Measurements from ENCODE around the gene HOXA7. TPM values are rescaled to one million over a fixed set of nuclear protein-coding genes. Genes with fewer than 3 reads are reported as not detected.

HOXA7 gene
- polyA plus RNA-seq, 1 donor = 2.3 TPM

DNA sequence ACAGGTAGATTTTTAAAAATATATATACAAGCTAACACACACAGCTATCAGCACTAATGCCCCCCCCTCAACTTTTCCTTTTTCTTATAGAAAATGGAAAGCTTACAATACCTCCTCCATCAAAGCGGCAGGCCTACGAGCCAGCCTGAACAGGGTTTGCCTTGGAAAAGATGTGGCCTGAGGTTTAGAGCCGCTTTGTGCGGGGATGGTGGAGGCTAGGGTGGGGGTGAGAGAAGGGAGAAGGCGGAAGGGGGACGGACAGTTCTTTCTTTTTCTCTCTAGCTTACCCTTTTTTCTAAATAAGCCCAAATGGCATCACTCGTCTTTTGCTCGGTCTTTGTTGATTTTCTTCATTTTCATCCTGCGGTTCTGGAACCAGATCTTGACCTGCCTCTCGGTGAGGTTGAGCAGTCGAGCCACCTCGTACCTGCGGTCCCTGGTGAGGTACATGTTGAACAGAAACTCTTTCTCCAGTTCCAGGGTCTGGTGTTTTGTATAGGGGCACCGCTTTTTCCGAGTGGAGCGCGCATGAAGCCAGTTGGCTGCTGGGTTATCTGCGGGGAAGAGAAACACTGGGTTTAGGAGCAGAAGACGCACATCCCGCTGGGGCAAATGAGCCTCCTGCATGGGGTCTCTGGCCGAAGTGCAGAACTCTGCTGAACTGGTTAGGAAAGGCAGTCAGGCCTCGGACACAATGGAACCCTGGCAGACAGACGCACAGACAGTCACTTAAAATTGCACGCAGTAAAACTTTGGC is 7.0 kb upstream of the HOXA7 start:
- DNase-seq = no peak
- Histone ChIP-seq H3K9me3 (ENCODE audit: control insufficient read depth, low read depth, low read length) (peaks cover 40% of the 10 kb centered on the region), H3K36me3 (ENCODE audit: control insufficient read depth, insufficient read depth, low read length) (no peaks in the 10 kb centered on the region), H3K27ac (ENCODE audit: low read length) (no peak overlapping the region), H3K4me1 (ENCODE audit: control insufficient read depth, insufficient read depth, low read length) (peaks cover 9% of the 10 kb centered on the region), H3K4me3 (ENCODE audit: low read length) (peak overlapping the region; percentile 43), H3K27me3 (ENCODE audit: control insufficient read depth, insufficient read depth, low read length) (peaks cover 96% of the 10 kb centered on the region)
- 0% methylated on average over 1 of the region's 24 CpGs for WGBS (ENCODE audit: insufficient coverage, low lambda C conversion rate)

DNA sequence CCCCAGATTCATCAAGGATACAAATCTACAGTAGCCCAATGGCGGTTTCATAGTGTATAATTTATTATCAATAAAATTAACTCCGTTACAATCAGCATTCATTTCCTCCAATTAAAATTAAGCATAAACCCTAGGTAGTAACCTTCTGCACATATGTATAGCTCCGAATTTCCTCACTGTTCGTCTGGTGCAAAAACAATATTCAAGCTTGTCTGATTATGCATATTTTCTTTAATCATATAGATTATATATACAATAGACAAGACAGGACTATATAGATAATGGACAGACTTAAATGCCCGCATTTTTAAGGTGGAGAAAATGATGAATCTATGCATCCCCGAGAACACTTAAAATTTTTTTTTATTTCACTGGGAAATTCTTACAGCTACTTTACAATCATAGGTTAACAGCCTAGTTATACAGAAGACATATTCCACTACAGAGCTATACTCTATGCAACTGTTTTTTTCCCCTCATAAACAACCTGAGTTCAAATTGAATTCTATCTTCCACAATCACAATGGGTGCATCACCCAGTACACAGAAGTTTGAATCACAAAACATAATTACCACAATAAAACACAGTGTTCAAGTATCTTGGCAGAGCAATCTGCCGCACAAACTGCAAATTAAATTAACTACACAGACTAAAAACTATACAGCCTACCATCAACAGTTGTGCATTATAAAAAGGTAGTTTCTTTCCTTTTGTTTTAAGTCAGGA is 6.2 kb upstream of the HOXA7 start:
- DNase-seq = no peak
- 68% methylated on average over 4 of the region's 7 CpGs for WGBS (ENCODE audit: insufficient coverage, low lambda C conversion rate)
- no peak overlapping the region for H3K27ac ChIP-seq (ENCODE audit: low read length)
- H3K27me3 ChIP-seq (ENCODE audit: control insufficient read depth, insufficient read depth, low read length) = peaks cover 96% of the 10 kb centered on the region
- H3K4me1 ChIP-seq (ENCODE audit: control insufficient read depth, insufficient read depth, low read length) = peaks cover 9% of the 10 kb centered on the region
- peak overlapping the region; percentile 43 for H3K4me3 ChIP-seq (ENCODE audit: low read length)
- H3K9me3 ChIP-seq (ENCODE audit: control insufficient read depth, low read depth, low read length) = peaks cover 37% of the 10 kb centered on the region
- no peaks in the 10 kb centered on the region for H3K36me3 ChIP-seq (ENCODE audit: control insufficient read depth, insufficient read depth, low read length)

DNA sequence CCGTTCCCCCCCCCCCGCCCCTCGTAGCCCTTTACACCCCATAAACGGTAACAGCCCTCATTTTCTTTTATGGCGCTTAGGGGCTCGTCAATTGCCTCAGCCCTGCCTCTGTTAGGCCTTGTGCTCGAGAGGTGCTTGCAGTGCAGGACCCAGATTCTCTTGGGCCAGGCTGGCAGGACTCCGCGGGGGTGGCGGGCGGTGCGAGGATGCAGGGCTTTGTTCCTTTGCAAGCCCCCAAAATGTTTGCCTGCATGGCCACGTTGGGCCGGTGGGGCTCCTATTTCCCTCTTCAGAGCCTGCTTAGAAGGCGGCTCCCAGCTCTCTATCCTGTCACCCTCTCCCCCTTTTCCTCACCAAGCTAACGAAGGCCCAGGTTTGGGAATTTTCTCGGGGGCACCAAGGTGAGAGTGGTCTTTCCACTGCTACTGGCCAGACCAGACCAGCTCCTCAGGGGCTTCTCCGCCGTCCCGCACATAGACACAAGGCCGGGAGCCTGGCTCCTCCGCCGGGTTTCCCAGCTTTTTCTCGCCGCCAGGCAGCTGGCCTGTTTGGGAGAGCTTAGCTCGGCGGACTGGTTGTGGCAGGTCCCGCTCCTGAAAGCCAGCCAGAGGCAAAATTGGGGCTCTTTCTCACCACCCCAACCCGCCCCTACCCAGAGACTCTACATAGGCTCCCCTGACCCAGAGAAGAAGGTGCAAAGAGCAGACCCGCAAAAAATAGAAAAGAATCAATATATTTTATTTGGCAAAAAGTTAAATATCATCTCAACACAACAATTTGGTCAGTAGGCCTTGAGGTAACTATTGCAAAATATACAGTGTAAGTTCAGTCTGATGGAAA is 5.5 kb upstream of the HOXA7 start:
- DNase-seq = no peak
- Histone ChIP-seq H3K27ac (ENCODE audit: low read length) (peak overlapping the region; percentile 8), H3K27me3 (ENCODE audit: control insufficient read depth, insufficient read depth, low read length) (peaks cover 96% of the 10 kb centered on the region), H3K36me3 (ENCODE audit: control insufficient read depth, insufficient read depth, low read length) (no peaks in the 10 kb centered on the region), H3K4me1 (ENCODE audit: control insufficient read depth, insufficient read depth, low read length) (peaks cover 9% of the 10 kb centered on the region), H3K9me3 (ENCODE audit: control insufficient read depth, low read depth, low read length) (peaks cover 34% of the 10 kb centered on the region), H3K4me3 (ENCODE audit: low read length) (no peak overlapping the region)
- WGBS (ENCODE audit: insufficient coverage, low lambda C conversion rate) = 60% methylated on average over 1 of the region's 30 CpGs

DNA sequence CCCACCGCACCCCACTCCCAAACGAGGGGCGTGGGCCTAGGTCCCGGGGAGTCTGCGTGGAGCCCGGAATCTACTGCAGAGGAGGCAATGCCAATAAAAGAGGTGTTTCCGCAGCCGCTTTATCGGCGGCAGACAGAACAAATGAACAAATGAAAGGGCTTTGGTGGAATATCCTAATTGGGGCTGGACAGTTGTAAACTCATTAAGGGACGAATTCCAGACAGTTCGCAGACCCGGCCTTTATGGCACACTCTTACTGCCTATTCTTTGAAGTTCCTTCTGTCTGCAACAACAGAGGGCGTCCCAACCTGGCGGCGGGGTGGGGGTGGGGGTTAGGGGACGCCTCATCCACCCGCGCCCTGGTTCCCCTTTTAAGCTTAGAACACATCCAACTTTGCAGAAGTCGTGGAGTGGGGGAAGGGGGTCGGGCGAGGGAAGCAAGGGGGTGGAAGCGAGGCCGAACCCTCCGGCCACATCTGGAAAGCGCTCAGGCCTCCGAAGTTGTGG is 4.8 kb upstream of the HOXA7 start:
- Histone ChIP-seq H3K36me3 (ENCODE audit: control insufficient read depth, insufficient read depth, low read length) (no peaks in the 10 kb centered on the region), H3K4me3 (ENCODE audit: low read length) (peak overlapping the region; percentile 59), H3K9me3 (ENCODE audit: control insufficient read depth, low read depth, low read length) (peaks cover 28% of the 10 kb centered on the region), H3K27ac (ENCODE audit: low read length) (no peak overlapping the region), H3K27me3 (ENCODE audit: control insufficient read depth, insufficient read depth, low read length) (peaks cover 94% of the 10 kb centered on the region), H3K4me1 (ENCODE audit: control insufficient read depth, insufficient read depth, low read length) (peaks cover 10% of the 10 kb centered on the region)
- 0% methylated on average over 1 of the region's 27 CpGs for WGBS (ENCODE audit: insufficient coverage, low lambda C conversion rate)
- no peak for DNase-seq

DNA sequence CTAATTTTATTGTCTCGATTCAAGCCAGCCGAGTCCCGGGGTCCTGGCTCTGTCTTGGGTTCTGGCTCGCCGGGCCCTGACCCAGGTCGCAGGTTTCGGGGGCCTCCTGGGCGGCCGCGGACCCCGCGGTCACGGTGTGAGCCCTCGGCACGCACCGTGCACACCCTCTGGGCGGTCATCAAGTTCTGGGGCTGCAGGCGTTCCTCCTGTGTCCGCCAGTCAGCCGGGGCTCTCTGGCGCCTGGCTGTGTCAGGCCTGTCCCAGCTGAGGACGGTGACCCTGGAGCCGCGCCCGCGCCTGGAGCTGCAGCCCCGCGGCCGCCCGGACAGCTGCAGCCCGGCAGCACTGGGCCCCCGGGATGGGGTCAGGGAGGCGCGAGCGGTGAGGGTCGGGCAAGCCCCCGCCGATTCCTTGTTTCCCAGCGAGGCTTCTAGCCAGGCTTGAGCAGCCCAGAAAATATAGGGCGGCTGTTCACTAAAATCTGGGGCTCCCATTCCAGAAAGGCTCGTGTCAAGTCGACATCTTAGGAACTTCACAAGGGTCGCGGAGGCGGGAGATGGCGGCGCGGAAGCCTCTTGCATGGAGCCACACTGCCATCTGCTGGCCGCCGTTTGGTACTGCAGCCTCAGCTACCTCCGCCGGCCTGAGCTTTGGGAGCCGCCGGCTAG is 4.2 kb upstream of the HOXA7 start:
- peaks cover 12% of the 10 kb centered on the region for H3K4me1 ChIP-seq (ENCODE audit: control insufficient read depth, insufficient read depth, low read length)
- peak; percentile 71 to 78 for DNase-seq
- H3K27me3 ChIP-seq (ENCODE audit: control insufficient read depth, insufficient read depth, low read length) = peaks cover 94% of the 10 kb centered on the region
- peak overlapping the region; percentile 59 for H3K4me3 ChIP-seq (ENCODE audit: low read length)
- no peaks in the 10 kb centered on the region for H3K36me3 ChIP-seq (ENCODE audit: control insufficient read depth, insufficient read depth, low read length)
- 0% methylated on average over 2 of the region's 54 CpGs for WGBS (ENCODE audit: insufficient coverage, low lambda C conversion rate)
- peaks cover 29% of the 10 kb centered on the region for H3K9me3 ChIP-seq (ENCODE audit: control insufficient read depth, low read depth, low read length)
- H3K27ac ChIP-seq (ENCODE audit: low read length) = peak overlapping the region; percentile 64

DNA sequence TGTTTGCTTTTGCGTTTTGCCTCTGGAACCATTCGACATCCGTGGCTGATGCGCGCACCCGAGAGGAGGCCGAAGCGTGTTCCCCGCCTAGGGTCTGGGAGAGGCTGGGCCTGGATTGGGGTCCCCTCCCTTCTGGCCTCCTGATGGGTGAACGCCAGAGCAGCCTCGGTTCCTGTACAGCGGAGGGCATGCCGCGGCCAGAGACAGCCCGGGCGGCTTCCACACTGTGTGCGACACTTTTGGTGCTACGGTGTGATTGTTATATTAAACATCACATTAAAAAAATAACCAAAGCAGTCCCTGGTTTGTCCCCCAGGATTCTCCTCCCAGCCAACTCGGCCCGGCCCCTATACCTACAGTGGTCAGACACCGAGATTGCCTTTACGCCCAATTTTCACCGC is 3.7 kb upstream of the HOXA7 start:
- H3K27me3 ChIP-seq (ENCODE audit: control insufficient read depth, insufficient read depth, low read length) = peaks cover 94% of the 10 kb centered on the region
- no peaks in the 10 kb centered on the region for H3K36me3 ChIP-seq (ENCODE audit: control insufficient read depth, insufficient read depth, low read length)
- peak overlapping the region; percentile 45 for H3K27ac ChIP-seq (ENCODE audit: low read length)
- DNase-seq = no peak
- H3K4me3 ChIP-seq (ENCODE audit: low read length) = peak overlapping the region; percentile 59
- peaks cover 12% of the 10 kb centered on the region for H3K4me1 ChIP-seq (ENCODE audit: control insufficient read depth, insufficient read depth, low read length)
- peaks cover 25% of the 10 kb centered on the region for H3K9me3 ChIP-seq (ENCODE audit: control insufficient read depth, low read depth, low read length)
- WGBS (ENCODE audit: insufficient coverage, low lambda C conversion rate) = no CpG with 5 or more reads among the region's 23 CpGs

DNA sequence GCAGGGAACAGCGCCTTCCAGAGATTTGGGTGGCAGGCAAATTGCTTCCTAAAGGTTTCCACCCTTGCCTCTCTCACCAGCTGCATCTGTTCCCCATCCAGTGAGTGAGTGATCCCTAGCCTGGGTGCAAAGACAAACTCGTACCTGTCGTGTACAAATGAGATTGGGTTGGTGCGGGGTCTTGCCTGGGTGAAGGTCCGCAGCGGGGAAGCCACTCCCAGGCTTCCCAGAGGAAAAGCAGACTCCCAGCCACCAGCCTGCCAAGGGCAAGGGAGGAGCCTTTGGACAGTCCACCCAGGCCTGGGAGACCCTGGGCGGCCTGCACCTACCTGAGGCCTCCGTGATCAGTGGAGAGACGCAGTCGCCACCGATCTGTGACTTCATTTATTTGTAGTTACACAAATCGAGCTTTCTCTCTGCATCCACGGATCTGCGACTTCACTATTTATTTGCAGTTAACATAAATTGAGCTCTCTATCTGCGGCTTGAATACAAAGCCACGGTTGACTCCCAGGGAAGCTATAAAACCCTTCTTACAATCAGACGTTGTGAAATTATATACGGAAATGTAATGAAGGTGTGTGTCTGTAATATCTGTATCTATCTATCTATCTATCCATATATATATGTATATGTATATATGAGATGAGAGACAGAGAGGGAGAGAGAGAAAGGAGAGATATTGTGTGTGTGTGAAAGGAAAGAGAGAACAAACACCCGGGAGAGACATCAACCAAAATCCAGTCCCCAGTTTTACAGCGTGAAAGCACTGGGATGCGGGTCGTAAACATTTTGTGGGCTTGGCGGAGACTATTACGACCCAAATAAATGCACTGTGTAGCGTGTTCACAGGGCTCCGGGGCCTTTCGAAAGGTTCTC is 3.0 kb upstream of the HOXA7 start:
- Histone ChIP-seq H3K36me3 (ENCODE audit: control insufficient read depth, insufficient read depth, low read length) (no peaks in the 10 kb centered on the region), H3K27ac (ENCODE audit: low read length) (peak overlapping the region; percentile 45), H3K9me3 (ENCODE audit: control insufficient read depth, low read depth, low read length) (peaks cover 22% of the 10 kb centered on the region), H3K4me1 (ENCODE audit: control insufficient read depth, insufficient read depth, low read length) (peaks cover 12% of the 10 kb centered on the region), H3K27me3 (ENCODE audit: control insufficient read depth, insufficient read depth, low read length) (peaks cover 94% of the 10 kb centered on the region), H3K4me3 (ENCODE audit: low read length) (peak overlapping the region; percentile 59)
- WGBS (ENCODE audit: insufficient coverage, low lambda C conversion rate) = no CpG with 5 or more reads among the region's 27 CpGs
- no peak for DNase-seq

DNA sequence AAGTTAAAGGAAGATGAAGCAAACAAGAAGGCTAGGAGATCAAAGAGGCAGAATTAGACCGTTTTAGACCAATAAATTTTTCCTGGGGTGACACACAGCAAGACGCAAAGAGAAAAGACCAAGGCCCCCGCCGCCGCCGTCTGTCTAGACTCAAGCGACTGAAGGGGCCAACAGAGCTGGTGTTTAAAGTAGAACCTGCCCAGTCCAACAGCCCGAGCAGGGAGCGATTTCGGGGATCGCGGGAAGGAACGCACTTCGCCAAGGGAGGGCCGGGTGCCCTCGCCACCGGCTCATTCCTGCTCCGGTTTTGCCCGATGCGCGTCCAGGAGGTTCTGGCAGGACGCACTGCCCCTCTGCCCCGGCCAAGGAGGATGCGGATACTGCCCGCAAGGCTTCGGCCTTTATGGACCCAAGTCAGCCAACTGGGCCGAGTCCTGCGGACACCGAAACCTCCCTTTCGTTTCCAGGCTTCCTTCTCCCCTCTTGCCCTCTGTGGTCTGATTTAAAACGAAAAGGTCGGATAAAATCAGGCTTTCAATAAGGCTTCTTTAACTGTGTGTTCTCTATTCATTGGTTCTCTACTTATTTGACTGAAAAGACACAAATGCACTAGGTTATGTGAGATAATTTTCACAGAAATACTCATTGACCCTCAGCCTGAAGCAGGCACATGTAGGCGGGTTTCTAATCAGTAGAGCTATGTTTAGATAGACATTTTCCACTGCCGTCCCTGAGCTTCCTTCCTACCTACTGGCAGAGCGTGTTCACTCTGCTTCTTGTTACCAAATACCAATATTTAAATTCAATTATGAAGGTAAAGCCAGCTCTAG is 2.2 kb upstream of the HOXA7 start:
- Histone ChIP-seq H3K36me3 (ENCODE audit: control insufficient read depth, insufficient read depth, low read length) (no peaks in the 10 kb centered on the region), H3K27me3 (ENCODE audit: control insufficient read depth, insufficient read depth, low read length) (peaks cover 94% of the 10 kb centered on the region), H3K27ac (ENCODE audit: low read length) (peak overlapping the region; percentile 37), H3K4me1 (ENCODE audit: control insufficient read depth, insufficient read depth, low read length) (peaks cover 12% of the 10 kb centered on the region), H3K9me3 (ENCODE audit: control insufficient read depth, low read depth, low read length) (peaks cover 17% of the 10 kb centered on the region), H3K4me3 (ENCODE audit: low read length) (no peak overlapping the region)
- no peak for DNase-seq
- WGBS (ENCODE audit: insufficient coverage, low lambda C conversion rate) = no CpG with 5 or more reads among the region's 35 CpGs
